AG09309 (cell line): ENCODE data around the gene TOGARAM2.

Experiments
- DNase-seq: peaks from one replicate; pipeline ENCODE4 v3.0.0-alpha.2; 2010; ENCODE audit warnings: low read depth
- H3K4me3 ChIP-seq: 2 replicates; pipeline ENCODE4 v1.5.1; 2011; ENCODE audit warnings: mild to moderate bottlenecking, low read depth, low read length, moderate library complexity; ENCODE audit not compliant: control insufficient read depth
- CTCF ChIP-seq: IDR thresholded peaks from 2 replicates; pipeline ENCODE4 v1.5.1; 2011; ENCODE audit warnings: mild to moderate bottlenecking, low read depth, low read length, inconsistent platforms; ENCODE audit not compliant: insufficient read depth, control insufficient read depth; ENCODE audit errors: missing control alignments

TOGARAM2 gene

GRCh38 chr2:29061616-29062015, 80.5 kb downstream of the TOGARAM2 start:
- no peak for TF ChIP-seq CTCF
- DNase-seq: no peak
- no peak overlapping the region for H3K4me3 ChIP-seq

- DNase-seq: no peak
- TF ChIP-seq CTCF: no peak
- no peak overlapping the region for H3K4me3 ChIP-seq
These were observed 81.3 kb downstream of the TOGARAM2 start for GRCh38 chr2:29062371-29062770.

GRCh38 chr2:29063056-29063455, 82.0 kb downstream of the TOGARAM2 start:
- H3K4me3 ChIP-seq: no peak overlapping the region
- DNase-seq: no peak
- no peak for TF ChIP-seq CTCF

- TF ChIP-seq CTCF: no peak
- H3K4me3 ChIP-seq: no peak overlapping the region
- DNase-seq: peak; percentile 46
These were observed 82.7 kb downstream of the TOGARAM2 start for GRCh38 chr2:29063646-29064345.

- no peak for TF ChIP-seq CTCF
These were observed 83.2 kb downstream of the TOGARAM2 start for GRCh38 chr2:29064346-29064715.

GRCh38 chr2:29064746-29065067, 83.6 kb downstream of the TOGARAM2 start:
- TF ChIP-seq CTCF: no peak
- DNase-seq: no peak
- H3K4me3 ChIP-seq: no peak overlapping the region

More at GRCh38 chr2:29064346-29064715, 83.2 kb downstream of the TOGARAM2 start:
- no peak for DNase-seq
- H3K4me3 ChIP-seq: no peak overlapping the region
